Embryonic facial prominence (tissue), 1 donor: ENCODE data around the gene XPA.
"Not testable (repeated sequence)": the region's sequence is repeated elsewhere in the genome, so short reads cannot be mapped to it uniquely, and the experiment has no call there.

ENCODE experiments used
- DNase-seq: peaks from one replicate; pipeline ENCODE4 v3.0.0-alpha.2; 2016; ENCODE audit errors: extremely low spot score

Gene XPA

DNA sequence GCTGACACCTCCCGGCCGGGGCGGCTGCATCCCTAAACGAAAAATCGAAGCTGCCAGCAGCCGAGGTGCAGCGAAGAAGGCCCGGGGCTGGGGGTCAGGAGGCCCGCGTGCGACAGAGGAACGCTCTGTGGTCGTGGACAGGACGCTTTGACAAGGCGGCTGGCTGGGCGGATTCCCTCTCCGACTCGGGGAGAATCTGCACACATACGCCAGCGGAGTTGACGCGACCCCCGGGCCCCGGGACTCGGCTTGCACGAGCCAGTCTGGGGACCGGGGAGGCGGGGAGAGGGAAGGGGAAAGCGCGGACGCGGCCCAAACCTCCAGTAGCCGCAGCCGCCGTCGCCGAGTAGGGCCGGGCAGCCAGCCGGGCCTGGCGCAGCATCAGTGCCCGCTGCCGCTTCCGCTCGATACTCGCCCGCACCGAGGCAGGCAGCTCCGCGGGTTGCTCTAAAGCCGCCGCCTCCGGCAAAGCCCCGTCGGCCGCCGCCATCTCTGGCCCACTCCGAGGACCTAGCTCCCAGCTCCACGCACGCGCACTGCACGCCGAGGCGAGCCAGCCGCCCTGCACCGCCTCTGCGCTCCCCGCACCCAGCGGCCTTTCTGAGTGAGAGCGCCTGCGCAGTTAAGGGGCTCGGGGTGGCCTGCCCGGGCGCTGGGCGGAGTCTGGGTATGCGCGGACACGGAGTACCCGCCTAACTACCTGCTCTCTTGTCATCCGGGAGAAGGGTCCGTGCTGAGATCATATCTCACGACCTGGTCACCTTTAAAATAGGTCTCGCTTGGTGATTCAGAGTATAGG is at the start of gene XPA:
Gene XPA (minus strand): TSS at position 538 of the 799 bp plus-strand sequence. CDS start 48 bp downstream, at position 490.
- DNase-seq = peak; percentile 88

DNA sequence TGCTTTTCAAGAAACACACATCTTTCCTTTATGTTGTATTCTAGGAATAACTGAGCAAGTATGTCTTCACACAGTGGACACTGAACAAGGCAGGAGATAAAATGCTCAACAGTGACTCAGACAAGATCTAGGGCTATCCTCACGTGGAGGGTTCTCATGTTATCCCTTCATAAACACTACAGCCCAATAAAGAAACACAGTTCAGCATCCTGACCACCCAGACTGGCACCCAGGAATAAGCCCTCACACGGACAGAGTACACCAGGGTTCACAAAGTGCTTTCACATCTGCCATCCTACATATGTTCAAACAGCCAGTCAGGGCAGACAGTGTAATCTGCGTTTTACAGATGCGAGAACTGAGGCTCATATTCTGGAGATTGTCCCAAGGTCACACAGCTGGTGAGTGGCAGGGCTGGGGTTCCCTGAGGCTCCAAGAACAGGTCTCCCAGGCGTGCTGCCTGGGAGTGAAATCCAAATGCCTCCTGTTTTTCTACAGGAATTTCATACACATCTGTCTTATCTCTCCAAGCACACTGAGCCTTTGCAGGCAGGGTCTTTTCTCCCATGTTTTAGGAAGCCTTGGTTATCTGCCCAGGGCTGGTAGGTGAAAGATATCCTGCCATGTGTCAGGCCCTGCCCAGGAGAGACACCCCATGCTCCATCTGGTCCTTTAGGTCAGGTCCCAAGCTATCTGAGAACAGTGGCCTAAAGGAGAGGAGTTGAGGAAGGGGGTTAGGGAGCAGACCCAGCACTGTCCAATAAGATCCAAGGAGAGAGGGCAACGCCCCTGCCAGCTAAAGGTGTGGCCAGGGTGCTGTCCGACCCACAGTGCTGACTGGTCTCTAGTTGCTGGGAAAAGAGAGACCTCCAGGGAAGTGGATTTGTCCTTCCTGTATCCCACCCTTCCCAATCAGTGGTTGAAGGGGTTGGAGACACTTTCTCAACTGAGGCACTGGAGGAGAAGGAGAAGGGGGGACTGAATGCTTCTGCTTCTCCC is 47.9 kb upstream of the XPA start:
- DNase-seq = no peak

DNA sequence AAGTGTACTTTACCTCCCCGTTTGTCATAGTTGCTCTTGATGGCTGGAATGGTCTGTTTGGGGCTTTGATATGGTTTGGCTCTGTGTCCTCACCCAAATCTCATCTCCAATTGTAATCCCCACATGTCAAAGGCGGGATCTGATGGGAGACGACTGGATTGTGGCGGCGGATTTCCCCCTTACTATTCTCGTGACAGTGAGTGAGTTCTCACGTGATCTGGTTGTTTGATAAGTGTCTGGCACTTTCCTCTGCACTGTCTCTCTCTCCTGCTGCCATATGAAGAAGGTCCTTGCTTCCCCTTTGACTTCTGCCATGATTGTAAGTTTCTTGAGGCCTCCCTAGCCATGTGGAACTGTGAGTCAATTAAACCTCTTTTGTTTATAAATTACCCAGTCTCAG is 46.9 kb upstream of the XPA start:
- DNase-seq = not testable (repeated sequence)

GRCh38 chr9:97742545-97742944 is 45.4 kb upstream of the XPA start:
- no peak for DNase-seq

DNA sequence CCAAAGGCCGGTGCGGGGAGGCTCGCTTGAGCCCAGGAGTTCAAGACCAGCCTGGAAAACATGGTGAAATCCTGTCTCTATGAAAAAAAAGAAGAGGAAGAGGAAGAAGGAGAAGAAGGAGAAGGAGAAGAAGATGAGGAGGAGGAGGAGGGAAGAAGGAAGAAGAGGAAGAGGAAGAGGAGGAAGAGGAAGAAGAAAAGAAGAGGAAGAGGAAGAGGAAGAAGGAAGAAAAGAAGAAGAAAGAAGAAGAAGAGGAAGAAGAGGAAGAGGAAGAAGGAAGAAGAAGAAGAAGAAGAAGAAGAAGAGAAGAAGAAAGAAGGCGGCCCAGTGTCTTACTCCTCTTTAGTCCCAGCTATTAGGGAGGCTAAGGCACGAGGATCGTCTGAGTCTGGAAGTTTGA is 44.8 kb upstream of the XPA start:
- DNase-seq = no peak

DNA sequence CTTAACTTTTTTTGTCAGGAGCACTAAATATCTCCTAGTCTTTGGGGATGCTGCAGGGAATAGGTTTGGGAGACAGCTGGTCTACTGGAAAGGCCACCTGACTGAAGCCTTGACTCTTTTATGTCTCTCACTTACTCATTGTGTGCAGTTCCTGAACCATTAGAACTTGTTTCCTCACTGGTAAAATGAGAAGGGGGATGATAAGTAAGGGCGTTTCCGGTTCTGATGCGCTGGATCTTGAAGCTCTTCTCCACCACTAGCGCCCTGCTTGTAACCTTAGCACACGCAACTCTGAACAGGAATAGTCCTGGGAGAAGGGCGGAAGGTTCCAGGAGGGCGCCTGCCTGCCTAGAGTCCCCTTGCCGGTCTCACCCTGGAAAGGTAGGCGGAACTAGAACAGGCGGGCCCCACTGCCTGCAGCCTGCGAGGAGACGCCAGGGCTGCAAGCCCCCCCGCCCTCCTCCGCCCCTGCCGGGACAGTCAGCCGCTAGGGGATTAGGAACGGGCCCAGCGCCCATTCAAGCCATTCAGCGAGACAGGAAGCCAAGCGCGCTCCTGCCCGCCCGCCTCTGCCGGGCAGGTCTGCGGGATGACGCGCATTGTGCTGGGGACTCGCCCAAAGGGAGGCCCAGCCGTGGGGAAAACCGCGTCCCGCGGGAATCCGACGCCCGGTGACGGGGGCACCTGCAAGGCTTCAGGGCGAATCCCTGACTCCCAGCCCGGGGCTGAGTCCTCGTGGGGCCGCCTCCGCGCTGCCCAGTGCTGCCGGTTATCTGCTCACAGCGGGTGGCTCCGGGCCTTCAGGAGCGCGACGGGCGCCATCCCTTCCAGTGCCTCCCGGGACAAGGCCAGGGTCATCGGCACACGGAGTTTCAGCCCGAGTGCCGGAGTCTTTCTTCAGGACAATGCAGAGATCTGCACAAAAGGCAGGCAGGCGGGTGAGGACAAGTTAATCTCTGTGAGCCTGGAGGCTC is 44.0 kb upstream of the XPA start:
- DNase-seq = no peak

DNA sequence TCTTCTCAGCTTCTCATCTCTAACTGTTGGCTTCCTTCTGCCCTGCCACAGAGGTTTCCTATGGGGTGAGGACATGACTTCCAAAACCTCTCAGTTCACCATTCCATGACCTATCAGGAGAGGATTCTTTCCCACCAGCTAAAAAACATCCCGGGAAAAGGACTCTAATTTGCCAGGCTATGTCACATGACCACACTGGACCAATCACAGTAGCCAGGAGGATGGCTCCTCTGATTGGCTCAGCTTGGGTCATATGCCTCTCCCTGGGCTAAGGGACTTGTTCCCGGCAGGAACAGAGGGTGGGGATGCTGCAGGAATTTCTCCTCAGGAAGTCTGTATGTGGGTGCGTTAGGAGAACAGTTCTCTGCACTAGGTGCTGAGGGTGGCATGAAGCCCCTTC is 40.3 kb upstream of the XPA start:
- DNase-seq = no peak

- no peak for DNase-seq
Observed at GRCh38 chr9:97735070-97735600, 38.0 kb upstream of the XPA start.

GRCh38 chr9:97726716-97727115 is 29.6 kb upstream of the XPA start:
- no peak for DNase-seq

GRCh38 chr9:97723819-97724218 is 26.7 kb upstream of the XPA start:
- DNase-seq = no peak

DNA sequence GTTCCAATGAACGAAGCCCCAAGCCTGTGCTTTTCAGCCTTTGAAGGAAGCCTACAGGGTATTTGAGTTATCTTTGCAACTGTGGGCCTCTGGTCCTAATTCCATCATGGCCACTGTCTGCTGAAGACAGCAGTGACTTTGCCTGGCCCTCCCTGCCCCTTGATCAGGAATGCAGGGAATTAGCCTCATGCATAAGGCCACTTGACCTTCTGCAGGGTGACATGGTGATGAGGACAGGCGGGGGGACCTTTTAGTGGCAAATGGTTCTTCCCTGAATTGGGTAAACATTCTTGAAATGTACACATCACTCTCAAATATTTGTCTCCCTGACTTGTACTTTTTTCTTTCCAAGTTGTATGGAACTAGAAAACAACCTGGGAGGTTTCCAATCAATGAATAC is 25.2 kb upstream of the XPA start:
- no peak for DNase-seq

DNA sequence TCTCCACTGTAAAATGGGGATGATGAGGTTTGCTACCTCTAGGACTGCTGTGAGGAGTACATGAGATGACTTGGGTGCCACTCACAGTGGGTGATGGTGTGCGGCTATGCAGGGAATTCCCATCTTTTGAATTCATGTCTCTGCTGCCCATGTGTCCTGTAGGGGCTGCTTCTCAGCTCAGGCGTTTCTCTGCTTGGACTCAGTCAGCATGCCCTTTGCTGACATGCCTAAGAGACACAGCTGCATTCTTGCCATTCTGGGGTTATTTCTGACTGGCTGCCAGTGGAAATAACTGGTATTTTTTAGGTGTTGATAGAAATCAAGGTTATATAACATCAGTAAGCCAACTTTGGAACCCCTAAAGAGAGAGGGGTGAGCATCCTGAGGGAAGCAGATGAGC is 24.3 kb upstream of the XPA start:
- no peak for DNase-seq

GRCh38 chr9:97717866-97718265 is 20.7 kb upstream of the XPA start:
- DNase-seq = no peak

- DNase-seq = no peak
Observed at GRCh38 chr9:97714435-97714834, 17.3 kb upstream of the XPA start.

DNA sequence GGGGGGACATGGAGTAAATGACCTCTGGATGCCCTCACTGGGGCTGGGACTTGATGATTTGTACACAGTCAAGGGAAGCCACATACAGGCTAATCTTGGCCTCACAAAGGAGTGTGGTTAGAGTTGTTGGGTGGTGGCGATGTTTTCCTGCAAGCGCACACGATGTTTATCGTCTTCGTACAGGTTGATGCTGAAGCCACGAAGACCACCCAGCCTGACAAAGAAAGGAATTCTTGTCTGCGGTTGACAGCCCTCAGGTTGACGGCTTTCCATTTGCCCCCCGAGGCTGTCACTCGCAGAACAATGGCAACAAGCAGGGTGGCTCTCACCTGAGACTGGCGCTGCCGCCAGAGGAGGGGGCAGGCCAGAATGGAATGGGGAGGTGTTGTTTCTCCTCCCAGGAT is 14.1 kb upstream of the XPA start:
- DNase-seq = no peak

GRCh38 chr9:97710356-97711222 is 13.4 kb upstream of the XPA start:
- DNase-seq = peak; percentile 48

DNA sequence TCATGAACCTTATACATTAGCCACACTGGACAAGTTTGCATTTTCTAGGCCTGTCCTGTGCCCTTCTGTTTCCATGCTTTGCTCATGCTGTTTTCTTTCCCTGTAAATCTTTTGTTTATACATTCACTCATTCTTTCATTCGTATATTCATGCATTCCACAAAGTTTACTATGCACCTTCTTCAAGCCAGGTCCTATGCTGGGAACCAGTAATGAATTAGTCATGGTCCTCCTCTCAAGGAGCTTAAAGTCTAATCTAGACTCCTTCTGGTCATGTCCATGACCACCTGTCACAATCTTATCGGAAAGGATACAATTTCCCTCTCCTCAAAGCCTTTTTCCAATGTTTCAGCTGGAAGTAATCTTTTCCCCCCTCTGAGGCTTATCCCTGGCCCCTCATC is 9.1 kb upstream of the XPA start:
- no peak for DNase-seq

GRCh38 chr9:97705354-97705950 is 8.3 kb upstream of the XPA start:
- no peak for DNase-seq

DNA sequence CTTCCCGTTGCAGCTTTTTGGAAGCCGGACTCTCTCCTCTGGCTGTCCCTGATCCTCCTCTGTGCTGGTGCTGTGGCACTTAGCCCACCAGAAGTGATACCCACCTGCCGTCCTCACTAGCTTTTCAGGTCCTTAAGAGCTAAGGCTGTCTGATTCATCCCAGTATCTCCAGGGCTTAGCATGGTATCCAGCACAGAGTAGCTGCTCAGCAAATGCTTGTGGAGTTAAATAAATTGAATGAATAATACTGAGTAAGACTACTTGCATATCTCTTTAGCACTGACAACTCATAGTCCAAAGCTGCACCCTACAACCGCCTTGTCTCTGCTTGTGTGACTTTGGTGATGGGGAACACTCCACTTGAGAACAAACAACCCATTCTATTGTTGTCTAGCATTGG is 7.7 kb upstream of the XPA start:
- no peak for DNase-seq

GRCh38 chr9:97704345-97704677 is 7.2 kb upstream of the XPA start:
- no peak for DNase-seq
